K562 (cell line): ENCODE data around the gene SMARCD2. TPM values are rescaled to one million over a fixed set of nuclear protein-coding genes. Genes with fewer than 3 reads are reported as not detected.
A peak's percentile ranks its signal among the peaks of the same experiment; 100 is the strongest.

Experiments
- BCLAF1 ChIP-seq, 2 experiments: fragments of 450-650 bp in 1 of 2; IDR thresholded peaks; 2 replicates each; pipeline ENCODE4 v1.6.1; 2011 to 2017; ENCODE audit warnings: low read depth in 2 of 2, antibody characterized with exemption in 1 of 2, borderline replicate concordance in 1 of 2, low read length in 1 of 2, mild to moderate bottlenecking in 1 of 2, mixed read lengths in 1 of 2; ENCODE audit not compliant: control insufficient read depth in 1 of 2
- CREBBP ChIP-seq: IDR thresholded peaks from one replicate; pipeline ENCODE4 v1.6.1; 2012; ENCODE audit warnings: low read depth, mild to moderate bottlenecking, control low read depth, inconsistent platforms, low read length
- E2F1 ChIP-seq: sonication (generic); formaldehyde crosslinking; IDR thresholded peaks from 2 replicates; pipeline ENCODE4 v1.8.1; 2023; ENCODE audit warnings: mild to moderate bottlenecking, missing genetic modification reagents, moderate library complexity
- GTF2E2 ChIP-seq: fragments of 200-800 bp; sonication (Bioruptor generic); IDR thresholded peaks from 2 replicates; pipeline ENCODE4 v1.6.1; 2016; ENCODE audit warnings: missing genetic modification characterization, missing compliant biosample characterization
- HSF4 ChIP-seq: fragments of 250-450 bp; sonication (Bioruptor Pico); IDR thresholded peaks from 2 replicates; pipeline ENCODE4 v2.1.2; 2022; ENCODE audit warnings: mild to moderate bottlenecking, moderate library complexity, borderline replicate concordance
- NFRKB ChIP-seq: fragments of 450-650 bp; IDR thresholded peaks from 2 replicates; pipeline ENCODE4 v1.6.1; 2016; ENCODE audit warnings: low read depth
- PHF21A ChIP-seq: fragments of 450-650 bp; IDR thresholded peaks from 2 replicates; pipeline ENCODE4 v1.6.1; 2017; ENCODE audit warnings: low read depth, borderline replicate concordance
- PRPF4 ChIP-seq: fragments of 200-400 bp; formaldehyde crosslinking; IDR thresholded peaks from one replicate; pipeline ENCODE4 v1.6.1; 2017; ENCODE audit warnings: low read length, low read depth, mild to moderate bottlenecking; ENCODE audit not compliant: insufficient read depth, poor library complexity, severe bottlenecking
- SAFB ChIP-seq: fragments of 200-400 bp; formaldehyde crosslinking; IDR thresholded peaks from 2 replicates; pipeline ENCODE4 v1.6.1; 2017; ENCODE audit warnings: low read depth, low read length, borderline replicate concordance
- SIRT6 ChIP-seq: IDR thresholded peaks from one replicate; pipeline ENCODE4 v1.6.1; 2012; ENCODE audit warnings: low read depth, mild to moderate bottlenecking, control low read depth, inconsistent platforms, low read length, moderate library complexity
- SNIP1 ChIP-seq: fragments of 450-650 bp; IDR thresholded peaks from 2 replicates; pipeline ENCODE4 v1.7.1; 2017; ENCODE audit warnings: low read depth, mild to moderate bottlenecking
- TEAD1 ChIP-seq, 2 experiments: fragments of 450-650 bp in 1 of 2; sonication (generic) in 1 of 2; formaldehyde crosslinking; IDR thresholded peaks; 2 replicates each; pipeline versions ENCODE4 v1.4.0 to v1.8.0; 2020 to 2022; ENCODE audit warnings: mild to moderate bottlenecking in 2 of 2, missing genetic modification reagents in 1 of 2
- THAP12 ChIP-seq: fragments of 250-450 bp; sonication (Bioruptor Pico); IDR thresholded peaks from 2 replicates; pipeline ENCODE4 v1.9.0; 2021; ENCODE audit warnings: mild to moderate bottlenecking, inconsistent platforms
- ZFP1 ChIP-seq: fragments of 450-650 bp; formaldehyde crosslinking; IDR thresholded peaks from 2 replicates; pipeline ENCODE4 v1.4.0; 2020; ENCODE audit warnings: mild to moderate bottlenecking, mixed read lengths
- ZNF589 ChIP-seq: fragments of 200-800 bp; sonication (Bioruptor generic); IDR thresholded peaks from 2 replicates; pipeline ENCODE4 v1.6.1; 2016; ENCODE audit warnings: low read depth, missing genetic modification characterization, missing compliant biosample characterization
- ZNF785 ChIP-seq: fragments of 250-450 bp; sonication (Bioruptor Pico); IDR thresholded peaks from 2 replicates; pipeline ENCODE4 v1.4.0; 2020; ENCODE audit warnings: mild to moderate bottlenecking
- polyA plus RNA-seq, 8 experiments: library from polyadenylated mRNA; depleted of rRNA in 4 of 8; stranded (reverse) in 5 of 8; unstranded in 3 of 8; fragments of >200 nt; fragmentation: Nextera tagmentation in 2 of 8; fragmentation: Illumina TruSeq in 1 of 8; extraction: Ambion mirVana in 2 of 8; extraction: Trizol in 1 of 8; gene quantifications; 2 replicates each; pipeline versions ENCODE4 v1.2.1 to v1.2.3, GENCODE V29; 2011 to 2014; ENCODE audit warnings: inconsistent platforms in 1 of 8, missing spikeins in 1 of 8
- total RNA-seq, 7 experiments: library from RNA; depleted of rRNA in 6 of 7; stranded (reverse); fragments of >200 nt in 6 of 7; fragmentation: Illumina TruSeq in 2 of 7; extraction: Trizol in 2 of 7; gene quantifications; 2 replicates each; pipeline versions ENCODE4 v1.2.1 to v1.2.3, GENCODE V29; 2011 to 2021; ENCODE audit warnings: low replicate concordance in 1 of 7
- TF ChIP-seq, protein P1 (sequence below), 2 experiments: IDR thresholded peaks; 2 replicates each; pipeline ENCODE4 v1.6.1; 2011; ENCODE audit warnings: borderline replicate concordance in 1 of 2, control low read depth in 1 of 2, low read depth in 1 of 2, low read length in 1 of 2, mild to moderate bottlenecking in 1 of 2, mixed read lengths in 1 of 2, moderate library complexity in 1 of 2; ENCODE audit not compliant: insufficient read depth in 1 of 2, insufficient read length in 1 of 2, poor library complexity in 1 of 2, severe bottlenecking in 1 of 2; ENCODE audit errors: extremely low read depth in 1 of 2

SMARCD2 gene
- total and polyA plus RNA-seq, 9 of the 15 experiments (the other 6 are each of a cell fraction or from before 2014, with no cell fraction given): 1.7 to 114 (median 90.3) TPM

DNA sequence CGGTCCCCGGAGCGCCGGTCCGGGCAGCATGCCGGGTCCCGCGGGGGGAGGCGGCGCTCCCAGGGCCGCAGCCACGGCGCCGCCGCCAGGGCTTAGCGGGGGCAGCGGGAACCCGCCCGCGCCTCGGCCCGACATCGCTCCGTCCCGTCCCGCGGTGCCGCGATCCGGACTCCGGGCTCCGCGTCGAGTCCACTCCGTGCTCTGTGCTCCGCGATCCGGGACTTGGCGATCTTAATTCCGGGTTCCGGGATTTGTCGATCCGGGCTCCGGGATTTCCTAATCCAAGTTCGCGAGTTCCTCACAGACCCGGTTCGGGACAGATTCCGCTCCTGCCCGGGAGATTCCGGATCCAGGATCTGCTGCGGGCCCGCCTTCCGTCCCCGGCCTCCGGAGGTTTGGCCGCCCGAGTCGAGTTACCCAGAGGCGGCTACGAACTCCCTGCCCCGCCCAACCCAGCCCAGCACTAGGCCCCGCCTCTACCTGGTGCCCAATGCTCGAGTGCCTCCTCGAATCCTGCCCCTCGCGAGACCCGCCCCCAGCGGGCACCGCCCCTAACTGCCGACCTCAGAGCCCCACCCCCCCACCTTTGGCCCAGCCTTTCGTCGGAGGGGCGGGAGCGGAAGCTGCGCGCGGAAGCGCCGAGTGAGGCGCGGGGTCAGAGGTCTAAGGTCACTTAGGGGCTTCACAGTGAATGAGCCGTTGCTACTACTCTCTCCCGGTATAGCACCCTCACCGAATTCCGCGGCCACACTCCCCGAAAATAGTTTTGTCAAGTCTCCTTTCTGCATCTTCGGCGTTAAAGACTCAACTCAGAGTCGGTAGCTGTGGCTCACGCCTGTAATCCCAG lies at the start of gene SMARCD2 (continued):
- TF ChIP-seq BCLAF1 (IDR thresholded peaks at IDR 0.05; ENCODE audit: borderline replicate concordance in 1 of 2, control insufficient read depth in 1 of 2, low read depth in 2 of 2, low read length in 1 of 2) (peak in 1 of 2 experiments; percentile 69; a peak in 2 of 4 replicates), CREBBP (peak; percentile 71), E2F1 (CRISPR knock-in tag) (peak; percentile 94), HSF4 (CRISPR knock-in tag) (0 out of 2 replicates have a peak, but pooled peaks have one; percentile 24), SAFB (no peak), PHF21A (peak; percentile 87), GTF2E2 (tag) (0 out of 2 replicates have a peak, but pooled peaks have one; percentile 72), ZNF785 (CRISPR knock-in tag) (no peak), TEAD1 (CRISPR knock-in tag; IDR thresholded peaks at IDR 0.05) (peak; percentile 83 to 95), NFRKB (peak; percentile 36; the same call in 1 of the 2 replicates), PRPF4 (peak; percentile 69), SIRT6 (no peak), THAP12 (CRISPR knock-in tag) (peak; percentile 81), ZNF589 (CRISPR knock-in tag) (peak; percentile 75; the same call in 1 of the 2 replicates), ZFP1 (no peak), SNIP1 (no peak)
- TF ChIP-seq, protein P1, sequence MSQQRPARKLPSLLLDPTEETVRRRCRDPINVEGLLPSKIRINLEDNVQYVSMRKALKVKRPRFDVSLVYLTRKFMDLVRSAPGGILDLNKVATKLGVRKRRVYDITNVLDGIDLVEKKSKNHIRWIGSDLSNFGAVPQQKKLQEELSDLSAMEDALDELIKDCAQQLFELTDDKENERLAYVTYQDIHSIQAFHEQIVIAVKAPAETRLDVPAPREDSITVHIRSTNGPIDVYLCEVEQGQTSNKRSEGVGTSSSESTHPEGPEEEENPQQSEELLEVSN (IDR thresholded peaks at IDR 0.05; ENCODE audit: borderline replicate concordance in 1 of 2, extremely low read depth in 1 of 2, insufficient read depth in 1 of 2, insufficient read length in 1 of 2, low read depth in 1 of 2, low read length in 1 of 2, poor library complexity in 1 of 2, severe bottlenecking in 1 of 2): peak; percentile 36 to 76
